Head of caudate nucleus (tissue), 42 donors: ENCODE measurements around the gene P2RX4.
A peak's percentile ranks its signal among the peaks of the same experiment; 100 is the strongest.
"Not testable (repeated sequence)": the region's sequence is repeated elsewhere in the genome, so short reads cannot be mapped to it uniquely, and the experiment has no call there.

Experiments used
- DNase-seq, 42 donors: peaks; one replicate each; pipeline versions ENCODE4 v3.0.0 to v3.0.0-alpha.2; 2020 to 2021; ENCODE audit warnings: mixed read lengths in 7 of 42
- intact Hi-C: fragments of 100-400 bp; cut with DNase I; formaldehyde crosslinking; loops from one replicate; pipeline ENCODE4 v1.15.0; 2022

P2RX4 gene

DNA sequence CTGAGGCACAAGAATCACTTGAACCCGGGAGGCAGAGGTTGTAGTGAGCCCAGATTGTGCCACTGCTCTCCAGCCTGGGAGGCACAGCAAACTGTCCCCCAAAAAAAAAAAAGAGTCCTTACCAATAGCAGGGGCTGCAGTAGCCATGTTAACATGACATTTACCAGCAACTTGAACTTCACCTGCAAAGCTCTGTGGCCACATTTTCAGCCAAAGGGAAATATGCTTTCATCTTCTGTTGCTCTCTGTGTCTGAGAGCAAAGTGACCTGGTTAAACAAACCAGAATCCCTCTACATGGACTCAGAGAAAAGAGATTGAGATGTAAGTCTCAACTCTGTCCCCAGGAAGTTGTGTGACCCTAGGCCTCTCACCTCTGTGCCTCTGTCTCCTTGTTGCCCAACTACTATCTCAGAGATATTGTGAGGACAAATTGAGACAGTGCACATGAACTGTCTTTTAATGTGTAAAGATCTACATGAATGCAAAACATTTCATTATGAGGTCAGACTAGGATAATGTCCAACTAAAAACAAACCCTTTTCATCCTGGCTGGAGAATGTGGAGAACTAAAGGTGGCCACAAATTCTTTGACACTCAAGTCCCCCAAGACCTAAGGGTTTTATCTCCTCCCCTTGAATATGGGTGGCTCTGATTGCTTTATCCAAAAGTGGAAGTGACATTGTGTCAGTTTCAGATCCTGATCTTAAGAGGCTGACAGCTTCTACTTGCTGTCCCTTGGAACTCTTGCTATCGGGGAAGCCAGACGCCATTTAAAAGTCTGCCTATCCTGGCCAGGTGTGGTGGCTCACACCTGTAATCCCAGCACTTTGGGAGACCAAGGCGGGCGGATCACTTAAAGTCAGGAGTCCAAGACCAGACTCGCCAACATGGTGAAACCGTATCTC lies 24.7 kb upstream of the P2RX4 start:
- DNase-seq = no peak
- intact Hi-C loops = no loop called here

GRCh38 chr12:121186826-121187225 lies 23.1 kb upstream of the P2RX4 start:
- intact Hi-C loops = no loop called here
- DNase-seq = no peak

GRCh38 chr12:121187501-121187900 lies 22.4 kb upstream of the P2RX4 start:
- DNase-seq = no peak
- intact Hi-C loops = no loop called here

DNA sequence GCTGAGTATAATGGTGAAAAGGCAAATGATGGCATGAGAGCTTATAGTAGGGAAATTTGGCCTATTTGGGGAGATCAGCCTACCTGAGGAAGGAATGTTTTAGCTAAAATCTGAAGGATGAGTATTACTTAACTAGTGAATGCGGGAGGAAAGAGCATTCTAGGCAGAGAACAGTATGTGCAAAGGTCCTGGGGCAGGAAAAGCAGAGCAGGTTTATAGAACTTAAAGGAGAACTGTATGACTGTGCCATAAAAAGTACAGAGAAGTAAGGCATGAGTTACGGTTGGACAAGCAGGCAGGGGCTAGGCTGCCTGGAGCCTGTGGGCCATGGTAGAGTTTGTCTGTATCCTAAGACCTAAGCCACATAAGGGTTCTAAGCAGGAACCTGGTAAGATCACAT lies 21.7 kb upstream of the P2RX4 start:
- intact Hi-C loops = no loop called here
- DNase-seq = no peak

GRCh38 chr12:121189131-121189530 lies 20.8 kb upstream of the P2RX4 start:
- intact Hi-C loops = no loop called here
- no peak for DNase-seq

GRCh38 chr12:121189619-121190155 lies 20.2 kb upstream of the P2RX4 start:
- no peak for DNase-seq
- intact Hi-C loops = loop anchor here (10.0 kb wide), 1 partner anchor 45 kb away; no protein-coding TSS in a partner anchor

DNA sequence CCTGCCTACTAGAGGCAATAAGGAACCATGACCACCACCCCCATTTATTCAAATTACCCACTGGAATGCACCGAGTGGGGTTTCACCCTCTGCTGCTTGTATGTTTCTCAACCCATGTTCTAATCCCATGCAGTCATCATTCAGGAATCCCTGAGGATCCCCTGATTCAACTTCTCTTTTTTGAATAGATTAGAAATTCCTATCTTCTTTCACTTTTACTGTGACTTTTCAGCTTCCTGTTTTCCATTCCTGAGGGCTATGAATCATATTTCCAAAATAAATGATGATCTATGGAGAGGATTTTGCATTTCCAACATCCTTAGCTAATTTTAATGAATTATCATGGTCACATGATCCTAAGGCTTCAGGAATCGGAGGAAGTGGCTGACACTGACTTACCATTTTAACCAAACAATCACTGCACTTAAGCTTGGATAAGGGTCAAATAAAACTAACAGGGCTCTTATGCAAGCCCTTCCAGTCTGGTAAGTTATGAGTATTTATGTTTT lies 19.4 kb upstream of the P2RX4 start:
- no peak for DNase-seq
- intact Hi-C loops = loop anchor here (10.0 kb wide), 1 partner anchor 46 kb away; no protein-coding TSS in a partner anchor

DNA sequence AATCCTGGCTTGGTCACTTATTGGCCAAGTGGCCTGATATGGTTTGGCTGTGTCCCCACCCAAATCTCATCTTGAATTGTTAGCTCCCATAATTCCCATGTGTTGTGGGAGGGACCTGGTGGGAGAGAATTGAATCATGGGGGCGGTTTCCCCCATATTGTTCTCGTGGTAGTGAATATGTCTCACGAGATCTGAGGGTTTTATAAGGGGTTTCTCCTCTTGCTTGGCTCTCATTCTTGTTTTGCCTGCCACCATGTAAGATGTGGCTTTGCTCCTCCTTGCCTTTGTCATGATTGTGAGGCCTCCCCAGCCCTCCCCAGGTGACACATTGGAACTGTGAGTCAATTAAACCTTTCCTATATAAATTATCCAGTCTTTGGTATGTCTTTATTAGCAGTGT lies 18.8 kb upstream of the P2RX4 start:
- intact Hi-C loops = loop anchor here (10.0 kb wide), 1 partner anchor 46 kb away; no protein-coding TSS in a partner anchor
- DNase-seq = no peak

- intact Hi-C loops = loop anchor here (10.0 kb wide), 1 partner anchor 52 kb away; no protein-coding TSS in a partner anchor
Observed at GRCh38 chr12:121196902-121197301, 13.0 kb upstream of the P2RX4 start.

DNA sequence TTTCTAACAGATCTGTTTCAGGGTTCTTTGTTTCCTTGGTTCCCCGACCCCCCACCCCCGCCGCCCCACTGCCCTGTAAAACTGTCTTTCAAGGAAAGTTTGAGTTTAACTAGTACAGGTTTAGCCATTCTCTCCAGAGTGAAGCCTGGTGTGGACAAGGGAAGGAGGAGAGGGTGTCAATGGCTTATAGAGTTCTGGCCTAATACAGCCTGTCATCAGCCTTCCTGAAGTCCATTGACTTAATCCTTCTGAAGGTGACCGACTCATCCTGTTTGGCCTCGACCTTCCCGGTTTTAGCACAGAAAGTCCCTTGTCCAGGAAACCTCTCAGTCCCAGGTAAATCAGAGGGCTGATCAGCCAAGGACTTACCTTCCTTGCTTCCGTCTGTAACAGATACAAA lies 11.0 kb upstream of the P2RX4 start:
- no peak for DNase-seq
- intact Hi-C loops = loop anchor here (10.0 kb wide), 1 partner anchor 54 kb away; no protein-coding TSS in a partner anchor

More at GRCh38 chr12:121196902-121197301, 13.0 kb upstream of the P2RX4 start:
- peak in 7 of 42 donors; percentile 16 to 41 (median 23) for DNase-seq

- intact Hi-C loops, DNase-seq: not testable (repeated sequence)
Observed at GRCh38 chr12:121201140-121201539, 8.8 kb upstream of the P2RX4 start.

GRCh38 chr12:121202407-121203355 lies 7.2 kb upstream of the P2RX4 start:
- intact Hi-C loops = no loop called here
- DNase-seq = no peak

DNA sequence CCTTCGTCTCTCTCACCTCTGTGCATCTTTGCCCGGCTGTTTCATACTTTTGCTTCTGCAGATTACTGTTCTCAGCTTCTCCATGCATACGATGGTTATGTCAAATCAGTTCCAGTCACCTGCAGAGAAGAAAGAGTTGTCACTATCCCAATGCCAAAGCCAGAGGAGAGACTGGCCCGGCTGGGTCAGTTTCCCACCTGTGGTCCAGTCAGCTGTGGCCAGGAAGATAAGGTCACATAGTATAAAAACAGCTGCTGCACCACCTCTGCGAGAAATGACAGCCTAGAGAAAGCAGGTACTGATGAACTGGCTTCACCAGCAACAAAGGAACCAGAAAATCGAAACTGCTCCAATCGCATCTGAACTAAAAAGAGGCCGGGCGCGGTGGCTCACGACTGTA lies 6.4 kb upstream of the P2RX4 start:
- intact Hi-C loops = no loop called here

DNA sequence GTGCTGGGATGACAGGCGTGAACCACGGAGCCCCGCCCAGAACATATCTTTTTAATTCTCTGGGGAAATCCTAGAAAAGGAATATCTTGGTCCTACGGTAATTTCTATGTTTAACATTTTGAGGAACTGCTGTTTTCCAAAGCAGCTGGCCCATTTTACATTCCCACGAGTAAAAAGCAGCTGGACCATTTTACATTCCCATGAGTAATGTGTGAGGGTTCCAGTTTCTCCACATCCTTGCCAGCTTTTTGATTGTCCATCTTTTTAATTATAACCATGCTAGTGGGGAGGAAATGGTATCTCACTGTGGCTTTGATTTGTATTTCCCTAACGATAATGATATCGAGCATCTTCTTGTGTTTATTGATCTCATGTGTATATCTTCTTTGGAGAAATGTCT lies 4.4 kb upstream of the P2RX4 start:
- intact Hi-C loops = no loop called here
- no peak for DNase-seq

More for the DNA sequence above, 6.4 kb upstream of the P2RX4 start:
- no peak for DNase-seq

- intact Hi-C loops, DNase-seq: not testable (repeated sequence)
Observed at GRCh38 chr12:121208571-121208970, 1.4 kb upstream of the P2RX4 start.

DNA sequence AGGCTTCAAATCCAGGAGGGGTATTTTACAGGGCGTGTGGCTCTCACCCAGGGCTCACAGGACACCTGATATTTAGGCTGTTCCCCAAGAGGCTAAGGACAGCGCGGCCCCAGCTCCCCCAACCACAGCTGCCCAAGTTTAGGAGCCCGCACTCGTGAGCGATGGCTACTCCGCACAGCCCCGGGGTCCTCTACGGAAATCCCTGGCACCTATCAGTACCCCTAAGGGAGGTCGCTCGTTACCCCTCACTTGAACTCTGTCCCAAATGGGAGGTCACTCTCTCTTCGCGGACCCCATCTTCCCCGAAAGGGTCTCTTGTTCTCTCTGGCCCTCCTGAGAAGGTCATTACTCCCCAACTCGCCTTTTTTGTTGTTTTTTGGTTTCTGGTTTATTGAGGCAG lies 708 bp upstream of the P2RX4 start:
- intact Hi-C loops = no loop called here
- DNase-seq = no peak

DNA sequence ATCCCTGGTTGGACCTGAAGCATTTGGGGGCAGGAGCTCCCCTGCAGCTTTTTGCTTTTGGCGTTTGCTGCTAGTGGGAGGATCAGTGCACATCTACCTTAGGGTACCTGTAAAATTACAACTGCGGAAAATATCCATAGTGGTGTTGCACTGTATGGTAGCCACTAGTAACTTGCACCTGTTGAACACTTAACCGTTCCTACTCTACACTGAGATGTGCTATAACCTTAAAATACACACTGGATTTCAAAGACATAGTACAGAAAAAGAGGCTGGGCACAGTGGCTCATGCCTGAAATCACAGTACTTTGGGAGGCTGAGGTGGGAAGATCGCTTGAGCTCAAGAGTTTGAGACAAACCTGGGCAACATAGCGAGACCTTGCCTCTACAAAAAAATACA lies 2.9 kb downstream of the P2RX4 start:
- no peak for DNase-seq

GRCh38 chr12:121214166-121214777 lies 4.3 kb downstream of the P2RX4 start:
- DNase-seq = no peak
- intact Hi-C loops = loop anchor here (5.0 kb wide), 1 partner anchor 82 kb away; the partner anchor contains the start of gene P2RX7

More for the DNA sequence above, 2.9 kb downstream of the P2RX4 start:
- intact Hi-C loops = loop anchor here (5.0 kb wide), 1 partner anchor 81 kb away; the partner anchor contains the start of gene P2RX7
